ENCODE data around the gene FAM107A.

FAM107A gene

GRCh38 chr3:58544541-58544940 is 32.6 kb downstream of the FAM107A start:
- ChIA-PET POLR2A (no interaction called here), CTCF (no interaction called here)
- DNase-seq (ENCODE audit: extremely low spot score) = no peak
- no peak for TF ChIP-seq FOXA1 (IDR thresholded peaks at IDR 0.05)
- no peak for TF ChIP-seq ARNT (IDR thresholded peaks at IDR 0.05)
- no peak for TF ChIP-seq TARDBP (IDR thresholded peaks at IDR 0.05)
- TF ChIP-seq FOXM1 (IDR thresholded peaks at IDR 0.05; ENCODE audit: borderline replicate concordance) = no peak
- no peak for TF ChIP-seq BHLHE40 (IDR thresholded peaks at IDR 0.05; ENCODE audit: borderline replicate concordance)
- no peak for TF ChIP-seq HDGF (IDR thresholded peaks at IDR 0.05; ENCODE audit: borderline replicate concordance)
- TF ChIP-seq SUZ12 (IDR thresholded peaks at IDR 0.05) = no peak
- no peak for TF ChIP-seq ZNF384 (IDR thresholded peaks at IDR 0.05)
- no peak for TF ChIP-seq SP1 (IDR thresholded peaks at IDR 0.05)
- TF ChIP-seq NFRKB (IDR thresholded peaks at IDR 0.05) = no peak
- no peak for TF ChIP-seq LEF1 (IDR thresholded peaks at IDR 0.05; ENCODE audit: borderline replicate concordance)
- TF ChIP-seq L3MBTL2 (conservative IDR thresholded peaks at IDR 0.05) = no peak
- TF ChIP-seq ELF4 (IDR thresholded peaks at IDR 0.05) = no peak
- no peak for TF ChIP-seq CTBP1 (IDR thresholded peaks at IDR 0.05; ENCODE audit: borderline replicate concordance)

- ChIA-PET POLR2A (no interaction called here), CTCF (interaction anchor here (1.1 kb wide), 1 partner anchor 11 kb away, joined by 4 read pairs; no protein-coding TSS in a partner anchor)
- no peak for DNase-seq (ENCODE audit: extremely low spot score)
- TF ChIP-seq FOXK2 (IDR thresholded peaks at IDR 0.05) (no peak), L3MBTL2 (conservative IDR thresholded peaks at IDR 0.05) (no peak), FOXM1 (IDR thresholded peaks at IDR 0.05; ENCODE audit: borderline replicate concordance) (no peak), CTBP1 (IDR thresholded peaks at IDR 0.05; ENCODE audit: borderline replicate concordance) (no peak), FOXA1 (IDR thresholded peaks at IDR 0.05) (no peak)
Observed at GRCh38 chr3:58540176-58540858, 36.9 kb downstream of the FAM107A start.

- CTCF ChIA-PET = interaction anchor here (1.1 to 2.5 kb wide), 2 partner anchors 10 to 48 kb away, joined by 4 to 6 read pairs; partner anchors contain the start of gene KCTD6
- DNase-seq (ENCODE audit: extremely low spot score) = no peak
- TF ChIP-seq FOXA1 (IDR thresholded peaks at IDR 0.05) (no peak), PKNOX1 (IDR thresholded peaks at IDR 0.05) (0 out of 2 replicates have a peak, but pooled peaks have one; percentile 5)
- POLR2A ChIA-PET = no interaction called here
Observed at GRCh38 chr3:58539626-58540025, 37.6 kb downstream of the FAM107A start.

GRCh38 chr3:58537412-58538301 is 39.5 kb downstream of the FAM107A start:
- TF ChIP-seq PKNOX1 (IDR thresholded peaks at IDR 0.05) (no peak), L3MBTL2 (conservative IDR thresholded peaks at IDR 0.05) (no peak), SUZ12 (IDR thresholded peaks at IDR 0.05) (no peak), LEF1 (IDR thresholded peaks at IDR 0.05; ENCODE audit: borderline replicate concordance) (no peak), SP1 (IDR thresholded peaks at IDR 0.05) (no peak), BHLHE40 (IDR thresholded peaks at IDR 0.05; ENCODE audit: borderline replicate concordance) (no peak), NFRKB (IDR thresholded peaks at IDR 0.05) (no peak), FOXA1 (IDR thresholded peaks at IDR 0.05) (no peak), ARNT (IDR thresholded peaks at IDR 0.05) (no peak), ELF4 (IDR thresholded peaks at IDR 0.05) (no peak)
- CTCF ChIA-PET = interaction anchor here (0.6 to 2.5 kb wide), 3 partner anchors 21 to 93 kb away, joined by 5 to 6 read pairs (median 6); partner anchors contain the start of gene KCTD6
- POLR2A ChIA-PET = no interaction called here
- no peak for DNase-seq (ENCODE audit: extremely low spot score)

GRCh38 chr3:58536501-58537411 is 40.4 kb downstream of the FAM107A start, which contains the start of gene ACOX2:
Gene ACOX2 (minus strand): TSS chr3:58537190. CDS start chr3:58535106, 2,084 bp downstream.
- no peak for TF ChIP-seq FOXK2 (IDR thresholded peaks at IDR 0.05)
- no peak for TF ChIP-seq SP1 (IDR thresholded peaks at IDR 0.05)
- no peak for TF ChIP-seq CTBP1 (IDR thresholded peaks at IDR 0.05; ENCODE audit: borderline replicate concordance)
- no peak for TF ChIP-seq ZNF384 (IDR thresholded peaks at IDR 0.05)
- TF ChIP-seq FOXA1 (IDR thresholded peaks at IDR 0.05) = no peak
- TF ChIP-seq FOXM1 (IDR thresholded peaks at IDR 0.05; ENCODE audit: borderline replicate concordance) = no peak
- TF ChIP-seq TARDBP (IDR thresholded peaks at IDR 0.05) = no peak
- no peak for TF ChIP-seq SUZ12 (IDR thresholded peaks at IDR 0.05)
- no peak for TF ChIP-seq L3MBTL2 (conservative IDR thresholded peaks at IDR 0.05)
- no peak for TF ChIP-seq ELF4 (IDR thresholded peaks at IDR 0.05)
- no peak for DNase-seq (ENCODE audit: extremely low spot score)
- ChIA-PET CTCF (interaction anchor here (1.6 to 2.5 kb wide), 2 partner anchors 45 to 94 kb away, joined by 5 to 6 read pairs; partner anchors contain the start of gene KCTD6), POLR2A (no interaction called here)

All from HEK293T (cell line).